Heart left ventricle (tissue), 16 donors: ENCODE results near the gene SEC61B. TPM values are rescaled to one million over a fixed set of nuclear protein-coding genes. Genes with fewer than 3 reads are reported as not detected.

Experiments used
- ATAC-seq, 4 donors: fragments of 200-7000 bp; cut with Tn5 transposase; one replicate each; pipeline ENCODE4 v1.9.1; 2020 to 2022; ENCODE audit warnings: moderate library complexity in 4 of 4, mild to moderate bottlenecking in 3 of 4, moderate number of reproducible peaks in 1 of 4
- DNase-seq, 5 donors: peaks; one replicate each; pipeline ENCODE4 v3.0.0-alpha.2; 2020
- H3K27ac ChIP-seq, 12 donors: fragments of 200-600 bp; sonication (generic) in 4 of 12; one replicate each; pipeline versions ENCODE4 v1.5.0 to v1.8.0; 2016 to 2022; ENCODE audit warnings: mild to moderate bottlenecking in 2 of 12
- H3K27me3 ChIP-seq, 9 donors: fragments of 200-600 bp; sonication (generic) in 2 of 9; one replicate each; pipeline versions ENCODE4 v1.5.1 to v1.8.0; 2016 to 2022; ENCODE audit warnings: mild to moderate bottlenecking in 3 of 9
- H3K36me3 ChIP-seq, 9 donors: fragments of 200-600 bp; sonication (generic) in 2 of 9; one replicate each; pipeline versions ENCODE4 v1.5.0 to v1.8.0; 2018 to 2022; ENCODE audit warnings: mild to moderate bottlenecking in 2 of 9
- H3K4me1 ChIP-seq, 12 donors: fragments of 200-600 bp; sonication (generic) in 4 of 12; one replicate each; pipeline versions ENCODE4 v1.5.0 to v1.8.0; 2016 to 2022; ENCODE audit warnings: mild to moderate bottlenecking in 3 of 12
- H3K4me3 ChIP-seq, 12 donors: fragments of 200-600 bp; sonication (generic) in 4 of 12; one replicate each; pipeline versions ENCODE4 v1.5.0 to v1.8.0; 2017 to 2022; ENCODE audit warnings: mild to moderate bottlenecking in 9 of 12, moderate library complexity in 4 of 12
- H3K9me3 ChIP-seq, 12 donors: fragments of 200-600 bp; sonication (generic) in 4 of 12; one replicate each; pipeline versions ENCODE4 v1.5.0 to v1.8.0; 2016 to 2022; ENCODE audit warnings: mild to moderate bottlenecking in 1 of 12
- POLR2A ChIP-seq, 2 donors: fragments of 450-650 bp; IDR thresholded peaks; one replicate each; pipeline ENCODE4 v1.6.1; 2017; ENCODE audit warnings: antibody characterized with exemption in 2 of 2, mild to moderate bottlenecking in 2 of 2, moderate library complexity in 2 of 2
- WGBS, 4 donors: extraction: QIAGEN DNeasy Blood & Tissue Kit in 2 of 4; methylation state at CpG; one replicate each; pipeline versions ENCODE4 v1.1.5 to v1.1.7; 2013 to 2018; 5-methylcytosine and 5-hydroxymethylcytosine counted together
- intact Hi-C, 10 donors: fragments of 100-400 bp; cut with DNase I; formaldehyde crosslinking; loops; one replicate each; pipeline versions ENCODE4 v1.11.1 to v1.14.2; 2022
- polyA plus RNA-seq, 2 donors: library from polyadenylated mRNA; stranded (reverse); fragments of 200-250 nt; gene quantifications; one replicate each; pipeline ENCODE4 v1.2.3, GENCODE V29; 2013
- total RNA-seq, 9 donors: library from RNA; depleted of rRNA in 2 of 9; stranded (reverse); fragments of >200 nt in 2 of 9; fragmentation: NEBNext Ultra II Directional in 3 of 9; extraction: Animal tissue kit (Norgen Biotek cat#: 25700) in 3 of 9; gene quantifications; one replicate each; pipeline versions ENCODE4 v1.1.0 to v1.2.4, GENCODE V29; 2016 to 2023
- TF ChIP-seq, protein P1 (sequence below), 12 donors: fragments of 200-600 bp; sonication (generic) in 4 of 12; IDR thresholded peaks; one replicate each; pipeline versions ENCODE4 v1.5.0 to v1.8.0; 2018 to 2022; ENCODE audit warnings: antibody characterized with exemption in 12 of 12, mild to moderate bottlenecking in 5 of 12
- donor health status: ischemic (EF 13 %, LVEDD 7.1; RV severe dilation, severe dysfunction).
- donor health status: healthy with polysubstance abuse.
- donor health status: DM: no; HTN: yes; CAD: no.
- donor health status: DM: no; HTN: no; CAD: no.
- donor health status: ischemic (EF 25% LVEDD 6.9; RV normal size, moderate dysfunction).
- donor health status: ischemic (EF 25% LVEDD 5.7; RV mildly dilated, moderate dysfunction).
- donor health status: healthy.
- donor health status: DM: yes; HTN: yes; CAD: no.
- donor health status: ischemic (EF 35%, LVEDD 5.7; RV mildly dilated, moderate dysfunction).
- donor health status: nonischemic (EF 11% LVEDD 7.7; RV severe dilation, severe dysfunction).
- donor health status: DM: yes; HTN: yes; CAD: no.
- donor health status: PGD.
- donor health status: ischemic (EF 29% LVEDD 5.4; RV normal size, mild dysfunction).
- donor health status: nonischemic (EF 23%, LVEDD 6.1; RV moderate dilation, normal function).

The SEC61B gene
- total and polyA plus RNA-seq, 11 donors, result 29.9 to 165 (median 40.6) TPM

DNA sequence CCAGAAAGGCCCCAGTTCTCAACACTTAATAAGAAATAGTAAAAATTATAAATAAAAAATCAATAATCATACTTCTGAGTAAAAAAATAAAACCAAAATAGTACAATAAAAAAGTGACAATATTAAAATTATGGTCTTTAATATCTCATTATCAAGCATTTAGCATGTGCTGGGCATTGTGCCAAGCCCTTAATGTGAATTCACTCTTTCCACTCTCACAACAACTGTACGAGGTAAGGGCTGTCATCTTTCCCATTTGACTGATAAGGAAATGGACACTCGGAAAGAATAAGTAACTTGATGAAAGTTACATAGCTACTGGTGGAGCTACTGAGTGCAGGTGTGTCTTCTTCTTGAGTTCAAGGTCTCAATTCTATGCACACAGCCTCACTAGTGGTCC, 43.6 kb downstream of the SEC61B start:
- H3K36me3 ChIP-seq, result no peaks in the 10 kb centered on the region
- 27 to 39% (median 32%) methylated on average over 2 of the region's 2 CpGs for WGBS, 4 donors
- DNase-seq (no peak), ATAC-seq (no peak)
- H3K4me3 ChIP-seq, result no peak overlapping the region
- TF ChIP-seq, protein P1, sequence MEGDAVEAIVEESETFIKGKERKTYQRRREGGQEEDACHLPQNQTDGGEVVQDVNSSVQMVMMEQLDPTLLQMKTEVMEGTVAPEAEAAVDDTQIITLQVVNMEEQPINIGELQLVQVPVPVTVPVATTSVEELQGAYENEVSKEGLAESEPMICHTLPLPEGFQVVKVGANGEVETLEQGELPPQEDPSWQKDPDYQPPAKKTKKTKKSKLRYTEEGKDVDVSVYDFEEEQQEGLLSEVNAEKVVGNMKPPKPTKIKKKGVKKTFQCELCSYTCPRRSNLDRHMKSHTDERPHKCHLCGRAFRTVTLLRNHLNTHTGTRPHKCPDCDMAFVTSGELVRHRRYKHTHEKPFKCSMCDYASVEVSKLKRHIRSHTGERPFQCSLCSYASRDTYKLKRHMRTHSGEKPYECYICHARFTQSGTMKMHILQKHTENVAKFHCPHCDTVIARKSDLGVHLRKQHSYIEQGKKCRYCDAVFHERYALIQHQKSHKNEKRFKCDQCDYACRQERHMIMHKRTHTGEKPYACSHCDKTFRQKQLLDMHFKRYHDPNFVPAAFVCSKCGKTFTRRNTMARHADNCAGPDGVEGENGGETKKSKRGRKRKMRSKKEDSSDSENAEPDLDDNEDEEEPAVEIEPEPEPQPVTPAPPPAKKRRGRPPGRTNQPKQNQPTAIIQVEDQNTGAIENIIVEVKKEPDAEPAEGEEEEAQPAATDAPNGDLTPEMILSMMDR (IDR thresholded peaks at IDR 0.05), result no peak
- H3K4me1 ChIP-seq, result peaks cover 0 to 10% (median 2%) of the 10 kb centered on the region in 12 donors
- no peaks in the 10 kb centered on the region for H3K9me3 ChIP-seq
- no peaks in the 10 kb centered on the region for H3K27me3 ChIP-seq
- H3K27ac ChIP-seq, result no peak overlapping the region
- intact Hi-C loops, result loop anchor here in 3 of 10 donors (5.0 to 10.0 kb wide), 5 partner anchors 78 to 759 kb away; partner anchors contain the start of gene NR4A3 (in 2 of the 3)

DNA sequence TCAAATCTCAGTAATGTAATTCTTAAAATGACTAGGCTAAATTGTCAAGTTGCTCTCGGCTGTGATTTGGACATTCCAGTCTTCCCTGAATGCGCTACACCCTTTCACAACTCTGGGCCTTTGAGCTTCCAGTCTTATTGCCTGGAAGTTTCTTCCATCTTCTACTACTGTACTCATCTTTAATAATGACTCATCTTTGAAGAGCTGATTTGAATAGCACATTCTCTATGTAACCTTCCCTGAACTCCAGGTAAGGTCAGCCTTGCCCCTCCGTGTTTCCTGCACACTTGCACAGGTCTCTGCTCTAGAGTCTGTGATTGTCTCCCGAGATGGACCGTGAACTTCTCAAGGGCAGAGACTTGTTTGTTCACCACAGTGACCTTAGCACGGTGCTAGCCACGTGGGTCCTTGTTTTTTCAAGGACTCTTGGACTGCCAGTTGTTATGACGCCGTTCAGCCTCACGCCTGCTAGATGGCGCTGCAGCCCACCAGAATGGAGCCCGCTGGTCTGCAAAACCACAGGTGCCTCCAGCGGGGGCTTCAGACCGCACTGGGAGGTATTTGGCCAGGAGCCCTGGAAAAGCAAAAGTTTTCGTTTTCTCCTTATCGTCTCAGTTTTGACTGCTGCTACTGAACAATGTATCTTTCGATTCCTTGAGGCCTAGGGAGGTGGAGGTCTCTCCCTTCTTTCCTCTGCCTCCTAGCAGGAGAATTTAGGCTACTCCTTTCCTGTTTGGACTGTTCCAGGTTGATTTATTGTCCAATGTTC, 44.4 kb downstream of the SEC61B start:
- Histone ChIP-seq H3K4me3 (no peak overlapping the region), H3K27me3 (no peaks in the 10 kb centered on the region), H3K36me3 (no peaks in the 10 kb centered on the region), H3K27ac (no peak overlapping the region), H3K4me1 (peaks cover 0 to 10% (median 2%) of the 10 kb centered on the region in 12 donors), H3K9me3 (no peaks in the 10 kb centered on the region)
- ATAC-seq, result peak; percentile 55 to 88 (median 82)
- peak; percentile 63 to 79 (median 66) for DNase-seq
- WGBS, 4 donors, result 15 to 19% (median 16%) methylated on average over 15 to 17 of the region's 17 CpGs
- TF ChIP-seq, protein P1 (IDR thresholded peaks at IDR 0.05), result peak; percentile 65 to 90 (median 78)
- no peak for TF ChIP-seq POLR2A (IDR thresholded peaks at IDR 0.05)
- intact Hi-C loops, result loop anchor here in 3 of 10 donors (5.0 to 10.0 kb wide), 5 partner anchors 79 to 758 kb away; partner anchors contain the start of gene NR4A3 (in 2 of the 3)

DNA sequence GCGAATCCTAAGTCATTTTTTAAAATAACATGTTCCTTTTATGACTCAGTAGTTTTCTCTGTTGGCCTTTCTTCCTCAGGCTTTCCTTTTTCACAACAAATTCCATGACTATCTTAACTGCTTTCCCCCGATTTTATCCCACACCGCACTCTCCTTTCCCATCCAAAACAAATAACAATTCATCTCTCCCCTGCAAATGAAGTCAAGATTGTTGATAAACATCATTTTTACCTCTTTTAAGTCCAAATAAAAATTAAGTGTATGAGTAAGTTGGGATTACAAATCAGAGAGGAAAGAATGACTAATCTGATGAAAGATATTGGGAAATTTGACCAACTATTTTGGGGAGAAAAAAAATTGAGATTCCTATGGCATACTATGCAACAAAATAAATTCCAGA, 47.3 kb downstream of the SEC61B start:
- Histone ChIP-seq H3K27ac (no peak overlapping the region), H3K4me1 (peaks cover 0 to 10% (median 2%) of the 10 kb centered on the region in 12 donors)
- intact Hi-C loops, result loop anchor here in 3 of 10 donors (5.0 to 10.0 kb wide), 5 partner anchors 82 to 755 kb away; partner anchors contain the start of gene NR4A3 (in 2 of the 3)

DNA sequence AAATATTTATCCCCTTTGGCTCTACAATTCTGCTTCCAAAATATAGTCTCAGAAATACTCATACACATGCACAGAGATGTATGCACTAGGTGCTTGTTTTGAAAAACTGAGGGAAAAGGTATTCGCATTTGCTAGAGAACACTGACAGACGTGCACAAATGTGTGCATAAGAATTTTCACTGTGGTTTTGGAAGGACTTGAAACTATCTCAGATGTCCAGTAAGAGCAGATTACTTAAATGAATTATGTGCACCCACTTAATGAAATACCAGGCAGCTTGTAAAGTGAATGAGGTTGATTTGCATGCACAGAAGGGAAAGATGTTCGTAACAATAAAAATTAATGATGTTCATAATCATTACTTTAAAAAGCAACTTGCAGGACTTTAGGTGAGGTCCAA, 48.4 kb downstream of the SEC61B start:
- Histone ChIP-seq H3K4me1 (peaks cover 0 to 10% (median 2%) of the 10 kb centered on the region in 12 donors), H3K9me3 (no peaks in the 10 kb centered on the region), H3K4me3 (no peak overlapping the region), H3K27ac (no peak overlapping the region), H3K36me3 (no peaks in the 10 kb centered on the region), H3K27me3 (no peaks in the 10 kb centered on the region)
- DNase-seq, result no peak
- ATAC-seq, result no peak
- 65 to 67% (median 66%) methylated on average over 3 of the region's 3 CpGs for WGBS, 4 donors
- intact Hi-C loops, result loop anchor here in 1 of 10 donors (2.0 kb wide), 1 partner anchor 540 kb away; no protein-coding TSS in a partner anchor
- no peak for TF ChIP-seq POLR2A (IDR thresholded peaks at IDR 0.05)
- TF ChIP-seq, protein P1 (IDR thresholded peaks at IDR 0.05), result no peak

More for the DNA sequence above, 47.3 kb downstream of the SEC61B start:
- Histone ChIP-seq H3K36me3 (no peaks in the 10 kb centered on the region), H3K9me3 (no peaks in the 10 kb centered on the region), H3K4me3 (no peak overlapping the region), H3K27me3 (no peaks in the 10 kb centered on the region)
- ATAC-seq (no peak), DNase-seq (no peak)
- no peak for TF ChIP-seq POLR2A (IDR thresholded peaks at IDR 0.05)
- TF ChIP-seq, protein P1 (IDR thresholded peaks at IDR 0.05), result no peak
- 66 to 76% (median 70%) methylated on average over 3 of the region's 3 CpGs for WGBS, 4 donors
